Measurements from ENCODE around the gene DCDC2B.
A peak's percentile ranks its signal among the peaks of the same experiment; 100 is the strongest.

Gene DCDC2B

DNA sequence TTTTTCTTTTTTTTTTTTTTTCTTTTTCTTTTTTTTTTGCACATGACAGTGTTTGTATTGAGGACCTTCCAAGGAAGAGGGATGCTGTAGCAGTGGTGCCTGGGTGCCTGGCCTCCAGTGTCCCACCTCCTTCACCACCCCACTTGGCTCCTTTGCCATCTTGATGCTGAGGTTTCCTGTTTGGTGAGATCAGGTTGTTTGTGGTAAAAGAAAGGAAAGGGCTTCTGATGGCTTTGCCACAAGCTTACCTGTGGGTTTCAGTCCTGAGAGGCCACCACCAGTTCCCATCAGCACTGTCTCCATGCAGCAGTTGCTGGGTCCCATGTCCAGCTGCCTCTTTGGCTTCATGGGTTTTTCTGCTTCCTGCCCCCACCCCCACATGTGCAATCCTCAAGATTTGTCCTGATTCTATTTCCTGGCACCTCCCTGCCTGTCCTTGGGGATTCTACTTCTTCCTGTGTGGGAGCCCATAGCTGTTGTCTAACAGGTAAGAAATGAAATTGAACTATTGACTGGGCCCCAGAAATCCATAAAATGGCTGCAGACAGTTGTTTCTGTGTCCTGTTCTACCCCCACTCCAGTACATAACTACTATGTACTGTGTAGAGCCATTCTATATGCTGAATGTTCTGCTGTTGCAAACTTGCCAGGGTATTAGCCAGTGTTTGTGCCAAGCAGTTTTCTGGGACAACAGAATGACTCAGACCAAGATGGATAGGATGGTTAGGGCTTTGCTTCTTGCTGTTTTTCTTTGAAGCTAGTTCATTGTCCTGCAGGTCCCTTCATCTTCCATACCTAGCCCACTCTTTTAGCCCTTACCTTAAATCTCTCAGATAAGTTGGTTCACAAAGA is 12.7 kb upstream of the DCDC2B start:
- no peak for DNase-seq (ENCODE audit: low read depth in 2 of 2)

DNA sequence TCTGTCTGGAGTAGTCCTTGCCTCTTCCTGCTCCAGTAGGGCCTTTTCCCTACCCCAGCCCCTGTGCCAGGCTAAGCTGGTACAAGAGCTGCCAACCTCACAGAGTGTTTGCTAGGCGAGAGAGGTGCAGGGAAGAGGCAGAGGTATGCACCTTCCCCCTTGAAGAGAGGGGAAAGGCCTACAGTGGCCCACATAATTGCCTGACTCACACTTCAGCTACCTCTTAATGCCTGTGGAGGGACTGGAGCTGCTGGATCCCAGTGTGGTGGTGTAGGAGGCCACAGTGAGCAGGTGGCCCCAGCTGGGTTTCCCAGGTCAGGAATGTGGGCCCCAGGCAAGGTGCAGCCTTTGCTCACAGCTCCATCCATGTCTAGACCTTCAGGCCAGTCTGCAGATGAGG is 11.8 kb upstream of the DCDC2B start:
- no peak for DNase-seq (ENCODE audit: low read depth in 2 of 2)

DNA sequence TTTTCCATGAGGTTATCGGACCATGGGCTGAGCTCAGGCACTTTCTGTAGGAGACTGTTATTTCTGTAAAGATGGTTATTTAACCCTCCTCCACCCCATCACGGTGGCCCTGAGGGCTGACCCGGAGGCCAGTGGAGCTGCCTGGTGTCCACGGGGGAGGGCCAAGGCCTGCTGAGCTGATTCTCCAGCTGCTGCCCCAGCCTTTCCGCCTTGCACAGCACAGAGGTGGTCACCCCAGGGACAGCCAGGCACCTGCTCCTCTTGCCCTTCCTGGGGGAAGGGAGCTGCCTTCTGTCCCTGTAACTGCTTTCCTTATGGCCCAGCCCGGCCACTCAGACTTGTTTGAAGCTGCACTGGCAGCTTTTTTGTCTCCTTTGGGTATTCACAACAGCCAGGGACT is 11.1 kb upstream of the DCDC2B start:
- no peak for DNase-seq (ENCODE audit: low read depth in 2 of 2)

DNA sequence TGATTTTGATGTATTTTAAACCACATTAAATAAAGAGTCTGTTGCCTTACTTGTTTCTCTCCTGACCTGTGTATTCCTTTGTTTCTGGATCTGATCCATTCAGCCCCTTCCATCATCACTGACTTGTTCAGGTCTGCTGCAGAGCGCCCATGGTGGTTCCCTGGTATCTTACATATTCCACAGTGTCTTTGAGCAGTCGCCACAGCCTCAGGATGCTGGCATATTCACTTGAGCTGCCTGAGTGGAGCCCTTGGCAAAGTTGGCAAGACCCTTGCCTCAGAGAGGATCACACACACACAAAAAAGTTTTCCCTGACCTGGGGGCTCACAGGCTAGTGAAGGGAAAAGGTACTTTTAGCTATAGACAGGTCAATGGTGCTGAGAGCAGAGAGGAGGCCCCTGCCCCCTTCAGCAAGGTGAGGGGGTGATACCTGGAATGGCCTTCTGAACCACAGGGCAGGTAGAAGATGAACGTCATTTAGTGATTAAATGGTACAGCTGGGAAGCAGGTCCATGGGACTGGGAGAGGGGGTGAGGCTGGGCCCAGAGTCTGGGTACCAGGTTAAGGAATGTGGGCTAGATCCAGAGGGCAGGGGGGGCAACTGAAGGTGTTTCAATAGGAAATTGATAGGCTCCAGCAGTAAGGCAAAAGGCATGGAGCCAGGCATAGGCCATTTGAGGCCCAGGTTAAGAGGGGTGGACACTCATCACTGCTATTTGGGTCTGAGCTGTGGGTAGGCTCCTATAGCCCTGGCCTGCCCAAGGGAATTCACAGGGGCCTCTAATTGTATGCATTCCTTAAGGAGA is 10.4 kb upstream of the DCDC2B start:
- no peak for DNase-seq (ENCODE audit: low read depth in 2 of 2)

DNA sequence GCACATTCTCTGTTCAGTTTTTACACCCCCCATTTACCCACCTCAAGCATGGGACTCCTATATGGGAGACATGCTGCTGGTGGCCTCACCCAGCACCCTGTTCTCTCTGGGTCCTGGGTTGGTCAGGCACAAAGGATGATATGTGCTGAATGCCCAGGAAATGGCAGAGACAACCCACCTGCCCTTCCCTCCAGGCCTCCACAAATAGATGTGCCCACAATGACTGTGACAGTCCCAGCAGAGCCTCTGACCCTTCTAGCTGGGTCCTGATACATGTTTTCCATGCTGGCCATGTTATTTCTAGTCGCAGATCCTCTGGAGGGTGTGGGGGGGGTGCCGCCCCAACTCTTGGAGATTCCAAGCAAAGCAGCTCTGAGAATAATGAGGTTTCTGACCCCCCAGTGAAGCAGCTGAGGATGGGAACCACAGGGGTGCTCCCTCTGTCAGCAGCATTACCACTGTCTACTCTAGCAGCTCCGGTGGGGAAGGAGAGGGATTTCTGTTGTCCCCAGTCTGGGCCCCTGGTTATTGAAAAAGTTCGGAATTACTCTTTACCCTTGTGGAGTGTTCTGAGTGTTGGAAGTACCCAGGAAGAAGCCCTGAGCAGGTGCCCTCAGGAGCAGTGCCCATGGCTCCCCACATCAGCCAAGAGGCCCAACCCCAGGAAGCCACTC is 9.7 kb upstream of the DCDC2B start:
- no peak for DNase-seq (ENCODE audit: low read depth in 2 of 2)

DNA sequence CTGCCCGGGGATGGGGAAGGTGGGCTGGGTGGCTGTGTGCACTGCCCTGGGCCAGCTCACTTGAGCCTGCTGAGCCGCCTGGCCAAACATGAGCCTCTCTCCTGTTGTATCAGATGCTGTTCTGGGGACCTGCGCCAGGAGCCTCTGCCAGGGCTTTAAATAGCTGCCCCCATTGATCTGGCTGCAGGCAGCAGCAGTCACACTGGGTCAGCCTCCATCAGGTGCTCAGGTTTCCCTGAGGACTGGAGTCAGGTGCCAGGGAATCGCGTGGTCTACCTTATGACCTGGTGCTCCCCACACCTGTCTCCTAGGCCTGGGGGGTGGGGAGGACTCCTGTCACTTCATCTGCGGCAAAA is 9.2 kb upstream of the DCDC2B start:
- DNase-seq (ENCODE audit: low read depth in 2 of 2), result no peak

DNA sequence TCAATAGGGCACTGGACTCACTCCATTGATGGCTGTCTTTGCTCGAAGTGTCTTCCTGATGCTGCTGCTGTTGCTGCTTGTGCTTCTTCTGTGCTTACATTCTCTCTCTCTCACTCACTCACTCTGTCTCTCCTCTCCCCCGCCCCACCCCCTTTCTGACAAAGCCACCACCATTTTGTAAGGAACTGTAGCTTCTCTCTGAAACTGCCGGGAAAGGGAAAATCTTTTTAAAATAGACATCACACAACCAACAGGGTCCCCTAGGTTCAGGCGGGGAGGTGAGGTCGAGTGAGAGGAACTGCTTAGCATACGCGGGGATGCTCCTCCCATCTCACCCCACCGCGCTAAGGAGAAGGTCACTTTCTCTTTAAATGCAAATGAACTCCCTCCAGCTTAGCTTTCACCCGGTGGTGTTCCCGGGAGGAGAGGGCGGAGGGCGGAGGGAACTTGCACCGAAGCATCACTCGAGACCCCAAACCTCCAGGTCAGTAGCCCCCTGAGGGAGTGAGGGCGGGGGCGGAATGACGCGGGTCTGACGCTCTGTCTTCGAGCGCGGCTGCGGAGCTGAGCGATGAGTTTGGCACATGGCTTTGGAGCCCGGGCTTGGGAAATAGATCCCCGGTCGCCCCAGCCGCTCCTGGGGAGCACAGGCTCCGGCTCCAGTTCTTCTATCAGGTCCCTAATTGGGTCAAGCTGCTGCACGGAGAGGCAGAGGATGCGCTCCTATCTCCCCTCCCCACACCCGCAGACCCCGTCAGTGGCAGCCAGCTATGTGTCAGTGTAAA is 8.5 kb upstream of the DCDC2B start, which contains the start of gene CCDC28B:
CCDC28B (plus strand) TSS at position 370 of the 785 bp plus-strand sequence. CDS start 1,341 bp downstream, outside the sequence.
- DNase-seq (ENCODE audit: low read depth in 2 of 2), result peak; percentile 36 to 41

DNA sequence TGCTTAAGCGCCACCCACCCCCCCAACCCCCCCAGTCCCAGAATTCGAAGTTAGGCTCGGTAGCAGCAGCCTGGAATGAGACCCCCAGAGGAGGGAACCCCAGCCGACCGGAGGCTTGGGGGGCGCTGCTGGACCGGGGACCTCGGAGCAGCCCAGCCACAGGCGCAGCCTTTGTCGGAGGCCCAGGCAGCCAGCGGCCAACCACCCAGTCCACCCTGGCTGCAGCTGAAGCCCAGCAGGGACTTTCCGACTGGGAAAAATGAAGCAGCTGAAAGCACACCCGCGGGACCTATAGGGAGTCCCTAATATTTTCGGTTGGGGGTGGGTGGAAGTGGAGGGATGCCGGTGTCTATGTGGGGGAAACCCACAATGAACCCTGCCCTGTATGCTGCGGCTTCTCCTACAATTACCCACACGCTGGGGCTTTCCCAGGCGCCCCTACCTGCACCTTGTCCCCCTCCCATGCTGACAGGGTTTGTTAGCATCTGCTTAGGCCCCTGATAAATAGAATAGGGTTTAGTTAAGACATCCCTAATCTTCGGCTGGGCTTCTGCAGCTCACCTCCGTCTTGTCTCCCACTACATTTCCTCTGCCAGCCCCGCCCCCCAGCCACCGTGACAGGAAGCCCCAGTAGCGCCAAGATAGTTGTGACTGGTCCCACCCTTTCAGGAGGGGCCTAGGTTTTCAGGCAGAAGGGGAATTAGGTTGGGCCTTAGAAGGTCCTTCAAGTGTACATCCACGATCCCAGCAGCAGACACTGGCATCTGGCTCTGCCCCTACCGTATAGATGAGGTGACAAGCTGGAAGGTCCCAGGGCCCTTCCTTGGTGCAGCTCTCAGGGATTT is 7.7 kb upstream of the DCDC2B start:
- peak; percentile 75 to 81 for DNase-seq (ENCODE audit: low read depth in 2 of 2)

DNA sequence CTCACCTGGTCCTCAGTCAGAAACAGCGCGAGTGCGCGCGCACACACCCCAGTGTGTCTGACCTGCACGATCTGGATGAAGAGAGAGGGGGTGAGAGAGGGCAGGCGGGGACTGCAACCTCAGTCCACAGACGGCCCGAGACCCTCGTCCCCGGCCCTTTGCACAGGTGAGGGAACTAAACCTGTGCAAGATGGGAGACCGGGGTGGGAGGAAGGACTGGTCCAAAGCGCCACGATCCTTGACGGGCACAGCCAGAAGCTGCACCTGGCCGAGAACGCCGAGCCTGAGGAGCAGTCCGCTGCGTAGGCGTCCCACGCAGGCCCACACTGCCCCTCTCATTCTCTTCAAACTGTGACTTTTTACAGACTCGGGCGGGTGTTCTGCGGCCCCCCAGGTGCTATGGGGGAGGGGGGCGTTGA is 3.9 kb upstream of the DCDC2B start:
- DNase-seq (ENCODE audit: low read depth in 2 of 2), result no peak

DNA sequence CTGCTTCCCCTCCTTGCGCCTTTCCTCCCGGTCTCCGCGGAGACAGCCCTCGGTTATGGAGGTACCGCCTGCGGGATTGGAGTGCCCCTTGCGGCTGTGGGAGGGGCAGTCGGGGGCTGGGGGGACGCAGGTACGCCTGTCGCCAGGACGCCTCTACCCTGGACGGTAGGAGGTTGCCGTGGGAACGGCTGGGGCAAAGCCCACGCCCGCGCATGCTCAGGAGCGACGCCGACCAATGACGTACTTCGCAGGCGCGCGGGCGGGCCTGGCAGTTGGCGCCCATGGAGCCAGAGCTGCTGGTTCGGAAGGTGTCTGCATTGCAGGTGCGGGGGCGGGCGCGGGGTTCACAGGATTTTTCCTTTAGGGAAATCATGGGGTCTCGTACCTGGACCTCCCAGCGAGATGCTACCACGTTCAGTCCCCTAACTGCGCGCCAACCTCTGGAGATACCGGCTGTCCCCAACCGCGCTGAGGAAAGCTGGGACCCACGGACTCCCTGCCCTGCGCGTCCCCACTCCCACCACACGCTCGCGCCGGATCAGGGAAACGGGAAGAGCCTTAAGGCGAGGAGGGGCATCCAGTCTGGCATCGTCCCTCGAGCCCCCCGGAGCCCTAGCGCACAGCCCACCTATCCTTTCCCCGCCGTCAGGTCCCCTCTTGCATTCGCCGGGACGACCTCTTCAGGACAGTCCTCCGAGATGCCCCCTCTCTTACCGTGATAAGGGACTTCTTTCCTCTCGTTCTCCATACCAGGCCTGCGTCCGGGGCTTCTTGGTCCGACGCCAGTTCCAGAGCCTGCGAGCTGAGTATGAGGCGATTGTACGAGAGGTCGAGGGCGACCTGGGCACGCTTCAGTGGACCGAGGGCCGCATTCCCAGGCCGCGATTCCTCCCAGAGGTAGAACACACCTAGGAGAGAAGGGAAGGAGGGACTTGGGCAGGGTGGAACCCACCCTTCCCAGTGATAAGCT is 3.2 kb upstream of the DCDC2B start, which contains the start of gene IQCC:
IQCC (plus strand) TSS at position 271 of the 970 bp plus-strand sequence; CDS start at position 282, 11 bp downstream.
- peak; percentile 82 to 84 for DNase-seq (ENCODE audit: low read depth in 2 of 2)

DNA sequence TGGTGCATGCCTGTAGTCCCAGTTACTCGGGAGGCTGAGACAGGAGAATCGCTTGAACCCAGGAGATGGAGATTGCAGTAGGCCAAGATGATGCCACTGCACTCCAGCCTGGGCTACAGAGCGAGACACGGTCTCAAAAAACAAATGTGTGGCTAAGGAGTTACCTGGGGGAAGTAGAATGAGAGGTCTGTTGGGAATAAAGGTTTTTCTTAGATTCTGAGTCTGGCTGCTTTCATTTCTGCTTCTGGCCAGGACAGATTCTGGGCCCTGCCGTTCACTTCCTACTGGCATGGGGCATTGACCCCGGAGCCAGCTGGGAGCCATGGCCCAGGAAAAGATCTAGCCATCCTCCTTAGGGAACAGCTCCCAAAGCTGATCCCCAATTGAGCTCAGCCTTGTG is 420 bp upstream of the DCDC2B start:
- no peak for DNase-seq (ENCODE audit: low read depth in 2 of 2)

DNA sequence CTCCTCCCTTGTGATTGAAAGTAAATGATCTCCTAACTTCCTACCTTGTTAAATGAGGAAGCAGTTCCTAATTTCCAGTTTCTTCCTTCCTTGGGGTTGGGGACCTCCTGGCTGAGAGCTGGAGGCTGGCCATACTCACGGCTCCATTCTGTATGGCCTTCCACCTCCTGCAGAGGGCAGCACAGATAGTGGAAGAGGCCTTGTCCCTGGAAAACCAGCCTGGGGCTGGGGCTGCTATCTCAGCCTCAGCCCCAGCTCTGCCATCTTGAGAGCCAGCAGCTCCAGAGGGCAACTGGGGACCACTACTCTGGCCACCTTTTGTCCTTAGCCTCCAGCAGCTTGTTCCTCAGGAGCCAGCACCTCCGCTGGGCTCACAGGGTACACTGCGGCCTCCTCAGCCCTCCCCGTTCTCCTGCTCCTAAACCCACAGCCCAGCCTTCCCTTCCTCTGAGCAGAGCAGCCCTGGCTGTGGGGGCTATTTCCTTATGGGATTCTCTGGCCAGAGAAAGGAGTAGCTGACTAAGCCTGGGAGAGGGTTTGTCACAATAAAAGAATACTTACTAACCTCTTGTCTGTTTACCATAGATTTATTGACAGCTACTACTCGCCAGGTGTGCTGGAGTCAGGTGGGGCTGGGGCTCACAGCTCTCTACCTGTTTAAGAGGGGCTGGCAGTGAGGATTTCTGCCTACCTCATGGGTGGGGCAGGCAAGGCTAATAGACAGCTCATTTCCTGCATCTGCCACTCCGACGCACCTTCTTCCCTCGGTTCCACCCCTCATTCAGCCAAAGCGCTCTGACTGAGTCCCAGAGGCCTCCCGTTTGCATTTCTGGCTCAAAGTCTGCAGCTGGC is 7.0 kb downstream of the DCDC2B start:
- no peak for DNase-seq (ENCODE audit: low read depth in 2 of 2)

DNA sequence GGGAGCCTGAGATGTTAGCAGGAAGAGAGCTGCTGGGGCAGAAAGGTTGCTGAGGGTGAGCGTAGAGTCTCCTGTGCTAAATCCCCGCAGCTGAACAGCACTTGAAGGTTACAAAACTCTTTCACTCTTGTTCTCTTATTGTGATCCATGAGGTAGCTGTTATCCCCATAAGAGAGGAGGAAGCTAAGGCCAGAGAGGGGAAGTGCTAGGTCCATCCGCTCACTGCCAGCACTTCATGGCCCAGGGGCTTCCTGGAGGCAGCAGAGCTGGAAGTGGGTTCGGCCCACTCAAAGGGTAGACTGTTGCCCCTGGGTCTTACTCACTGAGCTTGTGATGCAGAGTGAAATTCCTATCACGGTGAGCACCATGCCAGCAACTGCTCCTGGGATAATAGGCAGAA is 7.7 kb downstream of the DCDC2B start:
- no peak for DNase-seq (ENCODE audit: low read depth in 2 of 2)

DNA sequence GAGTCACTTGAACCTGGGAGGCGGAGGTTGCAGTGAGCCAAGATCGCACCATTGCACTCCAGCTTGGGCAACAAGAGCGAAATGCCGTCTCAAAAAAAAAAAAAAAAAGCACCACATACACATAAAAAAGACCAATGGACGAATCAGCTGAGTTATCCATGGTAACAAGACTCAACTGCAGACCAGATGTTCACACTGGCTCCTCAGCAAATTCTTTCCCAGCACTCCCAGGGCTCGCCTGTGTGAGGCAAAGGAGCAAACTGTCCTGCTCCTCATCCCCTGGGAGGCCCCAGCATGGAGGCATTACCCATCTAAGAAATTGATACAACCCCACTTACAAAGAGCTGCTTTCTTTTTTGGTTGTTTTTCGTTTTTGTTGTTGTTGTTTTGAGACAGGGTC is 10.1 kb downstream of the DCDC2B start:
- no peak for DNase-seq (ENCODE audit: low read depth in 2 of 2)

DNA sequence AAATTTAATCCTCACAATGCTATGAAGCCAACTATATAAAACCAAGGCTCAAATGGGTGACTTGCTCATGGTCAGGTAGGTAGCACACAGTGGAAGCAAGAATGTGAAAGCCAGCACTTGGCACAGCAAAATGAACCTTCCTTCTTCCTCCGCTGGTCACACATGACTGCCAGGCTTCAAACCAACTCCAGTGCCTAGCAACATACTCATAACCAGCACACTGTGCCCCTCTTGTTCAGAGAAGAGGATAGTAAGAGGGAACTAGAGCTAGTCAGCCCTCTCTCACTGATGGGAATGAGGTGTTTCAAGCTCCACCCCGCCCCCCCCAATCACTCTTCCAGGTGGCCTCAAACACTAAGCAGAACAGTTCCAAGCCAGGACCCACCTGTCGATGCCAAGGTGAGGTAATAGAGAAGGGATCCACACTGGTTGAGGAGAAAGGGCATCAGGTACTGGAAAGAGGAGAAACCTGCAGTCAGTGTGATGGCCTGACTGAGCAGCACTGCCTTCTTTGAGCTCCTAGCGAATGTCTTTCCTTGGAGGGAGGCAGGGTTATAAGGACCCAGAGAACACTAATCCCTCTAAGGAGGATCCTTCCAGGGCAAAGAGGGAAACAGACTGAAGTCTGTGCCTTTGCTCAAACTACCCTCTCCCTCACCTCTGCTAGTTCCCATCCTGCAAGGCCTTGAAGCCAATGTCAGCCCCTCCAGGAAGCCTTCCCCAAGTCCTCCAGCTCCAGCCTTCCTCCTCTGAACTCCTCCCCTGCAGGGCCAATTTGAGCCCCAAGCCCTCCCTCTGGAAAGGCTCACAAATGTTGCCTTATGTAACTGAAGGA is 12.1 kb downstream of the DCDC2B start:
- DNase-seq (ENCODE audit: low read depth in 2 of 2), result no peak

DNA sequence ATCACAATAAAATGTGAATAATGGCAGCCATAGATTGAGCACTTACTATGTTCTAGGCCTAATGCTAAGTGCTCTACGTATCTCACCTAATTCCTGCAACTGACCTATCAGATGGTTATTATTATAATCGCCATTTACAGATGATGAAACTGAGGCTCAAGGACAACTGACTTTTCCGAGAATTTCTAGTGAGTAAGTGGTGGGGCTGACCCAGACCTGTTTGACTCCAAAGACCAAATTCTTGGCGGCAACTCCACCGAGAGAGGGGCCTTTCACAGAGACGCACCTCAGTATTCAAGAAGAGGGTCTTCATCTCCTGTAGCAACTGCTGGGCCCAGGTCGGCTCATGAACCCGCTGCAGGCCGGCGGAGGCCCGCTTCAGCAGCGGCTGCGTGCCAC is 12.7 kb downstream of the DCDC2B start:
- no peak for DNase-seq (ENCODE audit: low read depth in 2 of 2)

DNA sequence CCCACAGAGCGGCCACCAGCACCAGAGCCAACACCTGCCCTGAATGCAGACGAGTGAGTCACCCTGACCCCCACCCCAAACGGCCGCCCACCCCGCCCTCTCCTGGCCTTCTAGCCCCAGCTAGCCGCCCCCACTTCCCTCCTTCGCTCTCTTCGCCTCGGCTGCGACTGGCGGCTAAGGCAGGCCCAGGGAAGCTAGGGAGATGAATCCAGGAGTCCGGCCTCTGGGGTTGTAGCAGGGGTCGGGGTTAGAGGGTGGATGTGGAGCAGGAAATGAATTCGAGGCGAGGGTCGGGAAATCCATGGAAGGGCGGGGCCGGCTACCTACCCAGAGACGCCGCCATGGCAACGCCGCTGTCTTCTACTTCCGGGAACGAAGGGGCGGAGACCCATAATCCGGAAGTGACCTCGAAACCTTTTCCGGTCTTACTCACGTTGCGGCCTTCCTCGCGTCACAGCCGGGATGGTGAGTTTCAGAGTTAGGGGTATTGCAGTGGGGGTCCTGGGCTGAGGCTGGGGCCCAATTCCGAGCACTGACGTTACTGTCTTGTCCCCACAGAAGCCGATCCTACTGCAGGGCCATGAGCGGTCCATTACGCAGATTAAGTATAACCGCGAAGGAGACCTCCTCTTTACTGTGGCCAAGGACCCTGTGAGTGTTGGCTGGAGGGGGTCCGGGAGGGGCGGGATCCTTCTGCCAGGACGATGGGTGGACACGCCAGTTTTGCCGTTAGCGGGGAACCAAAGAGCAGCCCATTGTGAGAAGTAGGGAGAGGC is 13.3 kb downstream of the DCDC2B start, which contains the start of the genes EIF3I and TMEM234:
EIF3I (plus strand) TSS at position 428 of the 776 bp plus-strand sequence; CDS start at position 463, 35 bp downstream.
TMEM234 (minus strand) TSS at position 374 of the 776 bp plus-strand sequence; CDS start at position 343, 31 bp downstream.
- DNase-seq (ENCODE audit: low read depth in 2 of 2), result peak; percentile 84 to 87
